Ovary (tissue), 9 donors: ENCODE measurements around the gene SPRN. TPM values are rescaled to one million over a fixed set of nuclear protein-coding genes. Genes with fewer than 3 reads are reported as not detected.
"Not testable (repeated sequence)": the region's sequence is repeated elsewhere in the genome, so short reads cannot be mapped to it uniquely, and the experiment has no call there.

Source experiments
- DNase-seq, 5 donors: peaks; one replicate each; pipeline ENCODE4 v3.0.0-alpha.2; 2019 to 2020
- H3K27ac ChIP-seq, 2 donors: fragments of 200-600 bp; one replicate each; pipeline versions ENCODE4 v1.5.1 to v1.8.0; 2019 to 2022
- H3K27me3 ChIP-seq: fragments of 200-600 bp; one replicate; pipeline ENCODE4 v1.8.0; 2022
- H3K36me3 ChIP-seq: fragments of 200-600 bp; sonication (generic); one replicate; pipeline ENCODE4 v1.5.1; 2019
- H3K4me1 ChIP-seq: one replicate; pipeline ENCODE4 v1.8.1; 2013; ENCODE audit warnings: mild to moderate bottlenecking, moderate library complexity; ENCODE audit not compliant: insufficient read depth
- H3K4me3 ChIP-seq: fragments of 200-600 bp; sonication (generic); one replicate; pipeline ENCODE4 v1.5.1; 2017
- H3K9me3 ChIP-seq, 2 donors: fragments of 200-600 bp in 1 of 2; sonication (generic) in 1 of 2; one replicate each; pipeline versions ENCODE4 v1.5.1 to v1.8.1; 2013 to 2019; ENCODE audit warnings: mild to moderate bottlenecking in 1 of 2, moderate library complexity in 1 of 2
- EP300 ChIP-seq: sonication (generic); formaldehyde crosslinking; IDR thresholded peaks from one replicate; pipeline ENCODE4 v1.6.1; 2017; ENCODE audit warnings: antibody characterized with exemption
- POLR2A ChIP-seq: fragments of 450-650 bp; IDR thresholded peaks from one replicate; pipeline ENCODE4 v1.6.1; 2017; ENCODE audit warnings: antibody characterized with exemption, mild to moderate bottlenecking, moderate library complexity
- WGBS, 3 donors: extraction: QIAGEN DNeasy Blood & Tissue Kit in 1 of 3; methylation state at CpG; one replicate each; pipeline versions ENCODE4 v1.1.5 to v1.1.7; 2013 to 2017; 5-methylcytosine and 5-hydroxymethylcytosine counted together
- intact Hi-C, 4 donors: fragments of 100-400 bp; cut with DNase I; formaldehyde crosslinking; loops; one replicate each; pipeline versions ENCODE4 v1.11.0 to v1.15.1; 2022 to 2023
- polyA plus RNA-seq, 2 donors: library from polyadenylated mRNA; stranded (reverse); fragments of 200-250 nt in 1 of 2; fragments of 350-450 nt in 1 of 2; fragmentation: Illumina TruSeq in 1 of 2; extraction: RNeasy Lipid Tissue Mini Kit (QIAGEN cat#74804) in 1 of 2; gene quantifications; one replicate each; pipeline ENCODE4 v1.2.3, GENCODE V29; 2013 to 2014
- total RNA-seq, 7 donors: library from RNA; depleted of rRNA in 2 of 7; stranded (reverse); fragments of >200 nt in 2 of 7; fragmentation: NEBNext Ultra II Directional in 3 of 7; extraction: Animal tissue kit (Norgen Biotek cat#: 25700) in 3 of 7; gene quantifications; one replicate each; pipeline versions ENCODE4 v1.1.0 to v1.2.4, GENCODE V29; 2016 to 2023
- TF ChIP-seq, protein P1 (sequence below), 3 donors: fragments of 450-650 bp in 2 of 3; fragments of 200-600 bp in 1 of 3; IDR thresholded peaks; one replicate each; pipeline versions ENCODE4 v1.5.1 to v1.8.0; 2016 to 2022; ENCODE audit warnings: antibody characterized with exemption in 3 of 3, mild to moderate bottlenecking in 1 of 3
- donor health status: DM: no; HTN: no; CAD: no; lungs with moderate emphysema.
- donor health status: DM: no; HTN: no; CAD: no.
- donor health status: Bipolar disorder and iron deficiency.
- donor health status: DM: yes; HTN: yes; CAD: no.
- donor health status: DM: no; HTN: no; CAD: no.
- donor health status: DM: yes; HTN: yes; CAD: no.

Gene SPRN
- total and polyA plus RNA-seq, 9 donors = 0.05 to 0.20 (median 0.11) TPM; not detected in 4

DNA sequence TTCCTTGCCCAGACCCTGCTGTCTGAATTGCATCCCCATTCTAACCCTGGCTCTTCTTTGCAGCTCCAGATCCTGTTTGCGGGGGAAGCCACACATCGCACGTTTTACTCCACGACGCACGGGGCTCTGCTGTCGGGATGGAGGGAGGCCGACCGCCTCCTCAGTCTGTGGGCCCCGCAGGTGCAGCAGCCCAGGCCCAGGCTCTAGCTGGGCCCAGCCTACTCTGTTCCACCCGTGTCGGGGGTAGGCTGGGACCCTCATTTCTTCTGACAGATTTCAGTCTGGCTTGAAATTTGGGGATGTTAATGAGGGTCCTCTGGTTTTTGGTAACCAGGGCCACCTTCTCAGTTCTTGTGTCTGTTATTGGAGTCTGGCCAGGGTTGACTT, 33.2 kb downstream of the SPRN start:
- 89 to 93% (median 90%) methylated on average over 12 of the region's 12 CpGs for WGBS, 3 donors
- TF ChIP-seq POLR2A (no peak), EP300 (no peak)
- TF ChIP-seq, protein P1, sequence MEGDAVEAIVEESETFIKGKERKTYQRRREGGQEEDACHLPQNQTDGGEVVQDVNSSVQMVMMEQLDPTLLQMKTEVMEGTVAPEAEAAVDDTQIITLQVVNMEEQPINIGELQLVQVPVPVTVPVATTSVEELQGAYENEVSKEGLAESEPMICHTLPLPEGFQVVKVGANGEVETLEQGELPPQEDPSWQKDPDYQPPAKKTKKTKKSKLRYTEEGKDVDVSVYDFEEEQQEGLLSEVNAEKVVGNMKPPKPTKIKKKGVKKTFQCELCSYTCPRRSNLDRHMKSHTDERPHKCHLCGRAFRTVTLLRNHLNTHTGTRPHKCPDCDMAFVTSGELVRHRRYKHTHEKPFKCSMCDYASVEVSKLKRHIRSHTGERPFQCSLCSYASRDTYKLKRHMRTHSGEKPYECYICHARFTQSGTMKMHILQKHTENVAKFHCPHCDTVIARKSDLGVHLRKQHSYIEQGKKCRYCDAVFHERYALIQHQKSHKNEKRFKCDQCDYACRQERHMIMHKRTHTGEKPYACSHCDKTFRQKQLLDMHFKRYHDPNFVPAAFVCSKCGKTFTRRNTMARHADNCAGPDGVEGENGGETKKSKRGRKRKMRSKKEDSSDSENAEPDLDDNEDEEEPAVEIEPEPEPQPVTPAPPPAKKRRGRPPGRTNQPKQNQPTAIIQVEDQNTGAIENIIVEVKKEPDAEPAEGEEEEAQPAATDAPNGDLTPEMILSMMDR (IDR thresholded peaks at IDR 0.05) = no peak
- H3K4me3 ChIP-seq = no peak overlapping the region
- H3K9me3 ChIP-seq = no peaks in the 10 kb centered on the region
- H3K36me3 ChIP-seq = no peaks in the 10 kb centered on the region
- no peak for DNase-seq
- intact Hi-C loops = no loop called here
- no peak overlapping the region for H3K27ac ChIP-seq
- H3K27me3 ChIP-seq = no peaks in the 10 kb centered on the region
- H3K4me1 ChIP-seq = peaks cover 4% of the 10 kb centered on the region

DNA sequence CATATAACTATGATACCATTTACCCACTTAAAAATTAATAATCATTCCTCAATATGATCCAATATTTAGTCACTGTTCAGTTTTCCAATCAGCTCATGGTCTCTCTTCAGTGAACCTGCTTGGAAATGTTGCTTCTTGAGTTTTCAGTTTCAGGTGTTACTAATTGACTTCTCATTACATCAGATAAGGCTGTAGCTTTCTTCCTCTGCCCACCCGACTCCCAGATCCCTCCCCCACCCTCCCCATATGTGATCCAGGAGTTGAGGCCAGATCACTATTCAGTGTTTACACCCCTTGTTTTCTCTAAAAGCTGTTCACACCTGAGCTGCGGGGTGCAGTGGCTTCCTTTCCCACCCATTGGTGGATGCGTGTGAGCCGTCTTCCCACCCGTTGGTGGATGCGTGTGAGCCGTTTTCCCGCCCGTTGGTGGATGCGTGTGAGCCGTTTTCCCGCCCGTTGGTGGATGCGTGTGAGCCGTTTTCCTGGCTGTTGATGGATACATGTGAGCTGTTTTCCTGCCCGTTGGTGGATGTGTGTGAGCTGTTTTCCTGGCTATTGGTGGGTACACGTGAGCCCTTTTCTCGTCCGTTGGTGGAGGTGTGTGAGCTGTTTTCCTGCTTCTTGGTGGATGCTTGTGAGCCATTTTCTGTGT, 33.7 kb downstream of the SPRN start:
- intact Hi-C loops = no loop called here
- DNase-seq = peak in 1 of 5 donors; percentile 17

GRCh38 chr10:133388973-133389818, 35.2 kb downstream of the SPRN start:
- 89 to 93% (median 89%) methylated on average over 39 of the region's 39 CpGs for WGBS, 3 donors
- no peak overlapping the region for H3K27ac ChIP-seq
- no peaks in the 10 kb centered on the region for H3K27me3 ChIP-seq
- DNase-seq = peak in 2 of 5 donors; percentile 10 to 25
- H3K9me3 ChIP-seq = no peaks in the 10 kb centered on the region
- no peak for TF ChIP-seq POLR2A
- TF ChIP-seq, protein P1 (IDR thresholded peaks at IDR 0.05) = no peak
- no peak for TF ChIP-seq EP300
- H3K36me3 ChIP-seq = no peaks in the 10 kb centered on the region
- peaks cover 1% of the 10 kb centered on the region for H3K4me1 ChIP-seq
- H3K4me3 ChIP-seq = no peak overlapping the region
- intact Hi-C loops = no loop called here

More for the DNA sequence above, 33.7 kb downstream of the SPRN start:
- TF ChIP-seq, protein P1 (IDR thresholded peaks at IDR 0.05) = no peak
- TF ChIP-seq POLR2A (no peak), EP300 (no peak)
- no peak overlapping the region for H3K4me3 ChIP-seq
- 86 to 88% (median 87%) methylated on average over 19 of the region's 19 CpGs for WGBS, 3 donors
- no peaks in the 10 kb centered on the region for H3K36me3 ChIP-seq
- no peaks in the 10 kb centered on the region for H3K9me3 ChIP-seq
- peaks cover 4% of the 10 kb centered on the region for H3K4me1 ChIP-seq
- H3K27me3 ChIP-seq = no peaks in the 10 kb centered on the region
- H3K27ac ChIP-seq = no peak overlapping the region

- peaks cover 1% of the 10 kb centered on the region for H3K4me1 ChIP-seq
- H3K9me3 ChIP-seq = no peaks in the 10 kb centered on the region
- H3K27me3 ChIP-seq = no peaks in the 10 kb centered on the region
- H3K4me3 ChIP-seq = no peak overlapping the region
- 82 to 88% (median 84%) methylated on average over 17 of the region's 17 CpGs for WGBS, 3 donors
- TF ChIP-seq EP300 (no peak), POLR2A (no peak)
- TF ChIP-seq, protein P1 (IDR thresholded peaks at IDR 0.05) = no peak
- H3K36me3 ChIP-seq = no peaks in the 10 kb centered on the region
- intact Hi-C loops = no loop called here
- H3K27ac ChIP-seq = no peak overlapping the region
- DNase-seq = peak in 2 of 5 donors; percentile 4 to 11
Measured at GRCh38 chr10:133388236-133388972, 36.0 kb downstream of the SPRN start.

DNA sequence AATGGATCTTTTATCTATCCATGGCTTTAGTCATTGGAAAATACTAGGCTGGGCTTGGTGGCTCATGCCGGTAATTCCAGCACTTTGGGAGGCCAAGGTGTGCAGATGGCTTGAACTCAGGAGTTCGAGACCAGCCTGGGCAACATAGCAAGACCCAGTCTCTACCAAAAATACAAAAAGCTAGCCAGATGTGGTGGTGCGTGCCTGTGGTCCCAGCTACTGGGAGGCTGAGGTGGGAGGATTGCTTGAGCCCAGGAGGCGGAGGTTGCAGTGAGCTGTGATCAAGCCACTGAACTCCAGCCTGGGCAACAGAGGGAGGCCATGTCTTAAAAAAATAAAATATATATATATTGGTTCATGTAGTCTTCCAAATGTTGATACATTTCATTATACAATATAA, 37.5 kb downstream of the SPRN start:
- H3K4me1 ChIP-seq, H3K4me3 ChIP-seq, intact Hi-C loops, H3K9me3 ChIP-seq, H3K27ac ChIP-seq, H3K27me3 ChIP-seq, H3K36me3 ChIP-seq: not testable (repeated sequence)
- DNase-seq = peak in 1 of 5 donors; percentile 9
- WGBS, 3 donors = 96 to 100% (median 97%) methylated on average over 4 of the region's 4 CpGs
